HG03139 (cell line): ENCODE data around the gene DPEP1.
"Not testable (repeated sequence)": the region's sequence is repeated elsewhere in the genome, so short reads cannot be mapped to it uniquely, and the experiment has no call there.

ENCODE experiments used
- ATAC-seq: cut with Tn5 transposase; IDR thresholded peaks from one replicate; pipeline ENCODE4 v1.9.1; 2021; ENCODE audit not compliant: unreplicated experiment

The DPEP1 gene

GRCh38 chr16:89618109-89618998 lies 4.9 kb downstream of the DPEP1 start:
- no peak for ATAC-seq

DNA sequence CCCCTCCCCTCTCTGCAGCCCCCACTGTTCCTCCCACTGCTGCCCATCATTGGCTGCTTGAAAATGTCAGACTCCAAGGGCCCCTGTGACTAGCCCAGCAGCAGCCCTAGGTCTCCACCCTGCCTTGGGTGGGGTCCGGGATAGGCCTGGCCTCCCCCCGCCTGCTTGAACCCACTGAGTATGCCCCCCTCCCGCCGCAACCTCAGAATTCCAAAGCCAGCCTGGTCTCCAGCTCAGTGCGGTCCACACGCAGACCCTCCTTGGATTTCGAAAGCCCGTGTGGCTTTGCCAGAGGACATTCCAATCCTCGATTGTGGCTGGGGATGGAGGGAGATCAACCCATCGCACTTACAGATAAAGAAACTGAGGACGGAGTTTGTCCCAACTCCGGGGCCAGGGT lies 6.4 kb downstream of the DPEP1 start:
- no peak for ATAC-seq

DNA sequence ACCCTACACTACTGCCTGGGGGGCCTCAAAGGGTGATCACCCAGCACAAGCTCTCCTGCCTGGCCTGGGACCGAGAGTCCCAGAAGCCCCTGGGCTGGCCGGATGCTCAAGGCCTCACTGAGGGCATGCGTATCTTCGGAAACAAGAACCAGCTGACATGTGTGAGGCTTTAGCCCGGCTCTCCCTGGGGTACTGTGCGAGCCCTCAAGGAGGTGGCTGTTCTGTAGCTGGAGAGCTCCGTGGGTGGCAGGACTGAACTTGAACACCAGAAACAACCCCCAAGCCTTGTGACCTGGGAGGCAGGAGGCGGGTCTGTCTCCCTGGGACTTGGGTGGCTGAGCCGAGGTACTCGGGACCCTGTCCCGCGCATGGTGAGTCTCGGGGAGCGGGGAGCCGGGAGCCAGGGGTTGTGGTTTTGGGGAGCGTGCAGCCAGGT lies 7.0 kb downstream of the DPEP1 start:
- ATAC-seq: no peak

DNA sequence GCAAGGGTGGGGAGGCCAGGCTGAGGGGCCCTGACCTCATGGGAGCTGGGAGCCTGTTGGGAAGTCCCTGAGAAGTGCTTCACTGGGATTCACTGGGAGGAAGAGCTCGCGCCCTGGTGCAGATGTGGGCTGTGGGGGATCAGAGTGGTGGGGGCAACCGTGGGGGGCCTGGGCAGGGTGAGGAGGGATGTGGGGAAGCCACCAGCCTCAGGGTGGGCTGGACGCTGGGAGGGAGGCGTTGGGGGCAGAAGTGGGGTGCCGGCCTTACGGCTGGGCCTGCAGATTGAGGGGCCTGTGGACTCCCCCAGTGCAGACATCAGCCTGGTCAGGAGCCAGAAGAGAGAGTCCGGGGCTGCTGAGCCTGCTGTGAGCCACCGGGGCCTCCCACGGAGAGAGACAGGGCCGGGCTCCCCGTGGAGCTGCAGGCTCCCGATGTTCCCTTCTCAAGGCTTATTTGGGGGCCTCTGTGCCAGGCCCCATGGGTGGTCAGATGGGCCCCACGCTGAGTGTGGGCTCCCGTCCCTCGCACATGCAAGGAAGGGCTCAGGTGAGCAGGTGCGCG lies 7.8 kb downstream of the DPEP1 start:
- no peak for ATAC-seq

DNA sequence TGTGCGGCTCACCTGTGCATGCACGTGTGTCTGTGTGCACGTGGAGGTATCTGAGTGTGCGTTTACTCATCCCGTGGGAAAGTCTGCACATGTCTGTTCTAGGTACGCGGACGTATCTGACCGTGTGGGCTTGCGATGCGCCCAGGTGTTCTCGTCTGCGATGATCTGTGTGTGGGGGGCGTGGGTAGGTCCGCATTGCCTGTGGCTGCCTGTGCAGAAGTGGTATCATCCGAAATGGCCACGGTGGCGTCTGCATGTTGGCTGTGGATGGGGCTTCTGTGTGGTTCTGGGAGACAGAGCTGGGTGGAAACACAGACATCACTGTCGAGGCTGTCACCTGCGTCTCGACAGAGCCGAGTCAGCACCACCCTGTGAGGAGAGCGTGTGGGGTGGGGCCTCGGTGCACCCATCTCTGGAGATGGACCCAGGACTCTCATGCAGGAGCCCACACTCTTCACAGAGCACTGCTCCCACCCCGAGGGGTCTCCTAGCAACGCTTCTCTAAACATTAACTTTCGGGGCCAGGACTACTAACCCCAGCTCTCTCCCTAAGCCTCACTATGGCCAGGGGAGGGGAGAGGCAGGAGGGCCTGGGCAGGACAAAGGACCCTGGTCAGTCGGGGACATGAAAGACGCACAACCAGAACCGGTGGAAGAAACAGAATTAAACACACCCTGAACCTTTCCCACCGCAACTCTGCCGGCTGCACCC lies 8.4 kb downstream of the DPEP1 start:
- no peak for ATAC-seq

DNA sequence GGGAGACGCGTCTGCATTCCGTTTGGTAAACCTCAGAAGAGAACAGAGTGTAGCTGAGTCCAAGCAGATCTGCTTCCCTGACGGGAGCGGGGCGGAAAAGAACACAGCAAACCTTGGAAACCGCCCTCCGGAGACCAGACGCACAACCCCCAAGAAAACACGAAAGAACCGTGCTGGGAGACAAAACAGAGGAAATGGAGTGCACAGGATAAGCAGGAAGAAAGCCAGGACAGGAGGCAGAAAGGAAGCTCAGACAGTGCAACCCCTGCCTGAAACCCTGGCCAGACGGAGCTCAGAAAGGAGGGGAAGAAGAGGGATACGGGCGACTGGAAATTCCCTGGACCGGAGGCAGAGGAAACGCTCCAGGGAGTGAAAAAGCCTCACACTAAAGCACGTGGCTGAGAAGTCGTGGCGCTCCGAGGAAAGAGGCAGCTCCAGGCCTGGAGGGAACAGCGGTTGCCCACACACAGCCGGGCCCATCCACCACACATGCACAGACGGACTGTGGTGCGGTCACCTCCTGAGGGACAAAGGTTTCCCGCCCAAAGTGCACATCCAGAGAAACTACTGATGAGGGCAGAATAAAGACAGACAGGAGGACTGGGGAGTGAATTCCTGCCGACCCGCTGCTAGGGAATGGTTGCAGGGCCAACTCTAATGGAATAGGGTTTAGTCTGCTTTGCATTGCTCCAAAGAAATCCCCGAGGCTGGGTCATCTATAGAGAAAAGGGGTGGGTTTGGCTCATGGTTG lies 10.2 kb downstream of the DPEP1 start:
- ATAC-seq: no peak

DNA sequence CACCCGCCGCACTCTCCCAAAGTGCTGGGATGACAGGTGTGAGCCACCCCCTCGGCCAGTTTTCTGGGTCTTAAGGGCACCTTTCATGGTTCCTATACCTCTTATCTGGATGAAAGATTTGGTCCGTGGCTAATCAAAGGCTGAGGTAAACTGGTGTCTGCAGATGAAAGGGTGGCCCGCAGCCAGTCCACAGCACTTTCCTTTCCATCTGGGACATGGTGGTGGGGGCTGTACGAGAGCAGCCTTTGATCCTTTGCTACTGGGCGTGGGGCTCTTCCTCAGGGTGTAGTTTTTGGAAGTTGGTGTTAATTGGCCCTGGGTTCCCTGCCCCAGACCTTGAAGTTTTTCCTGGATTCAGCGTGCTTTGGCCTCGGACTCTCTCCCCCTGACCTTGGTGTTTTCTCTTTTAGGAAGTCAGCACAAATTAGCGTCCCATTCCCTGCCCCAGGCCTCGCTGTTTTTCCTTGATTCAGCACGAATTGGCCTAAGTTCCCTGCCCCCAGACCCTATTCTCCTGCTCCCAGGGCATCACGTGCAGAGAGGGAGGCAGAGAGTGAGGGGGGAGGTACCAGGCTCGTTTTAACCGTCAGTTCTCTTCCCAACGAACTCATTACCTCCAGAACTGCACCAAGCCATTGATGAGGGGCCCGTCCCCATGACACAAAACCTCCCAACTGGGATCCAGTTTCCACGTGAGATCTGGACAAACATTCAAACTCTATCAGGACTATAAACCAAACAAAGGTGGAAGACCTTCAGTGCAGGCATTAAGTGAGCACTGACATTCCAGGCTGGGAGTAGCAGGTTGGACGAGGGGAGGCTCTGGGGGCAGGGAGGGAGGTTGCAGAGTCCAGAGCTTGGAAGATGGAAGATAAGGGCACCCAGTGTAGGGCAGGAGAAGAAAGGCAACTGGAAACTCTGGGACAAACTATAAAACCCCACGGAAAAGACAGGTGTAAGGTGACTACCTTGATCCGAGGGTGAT lies 11.6 kb downstream of the DPEP1 start:
- no peak for ATAC-seq

DNA sequence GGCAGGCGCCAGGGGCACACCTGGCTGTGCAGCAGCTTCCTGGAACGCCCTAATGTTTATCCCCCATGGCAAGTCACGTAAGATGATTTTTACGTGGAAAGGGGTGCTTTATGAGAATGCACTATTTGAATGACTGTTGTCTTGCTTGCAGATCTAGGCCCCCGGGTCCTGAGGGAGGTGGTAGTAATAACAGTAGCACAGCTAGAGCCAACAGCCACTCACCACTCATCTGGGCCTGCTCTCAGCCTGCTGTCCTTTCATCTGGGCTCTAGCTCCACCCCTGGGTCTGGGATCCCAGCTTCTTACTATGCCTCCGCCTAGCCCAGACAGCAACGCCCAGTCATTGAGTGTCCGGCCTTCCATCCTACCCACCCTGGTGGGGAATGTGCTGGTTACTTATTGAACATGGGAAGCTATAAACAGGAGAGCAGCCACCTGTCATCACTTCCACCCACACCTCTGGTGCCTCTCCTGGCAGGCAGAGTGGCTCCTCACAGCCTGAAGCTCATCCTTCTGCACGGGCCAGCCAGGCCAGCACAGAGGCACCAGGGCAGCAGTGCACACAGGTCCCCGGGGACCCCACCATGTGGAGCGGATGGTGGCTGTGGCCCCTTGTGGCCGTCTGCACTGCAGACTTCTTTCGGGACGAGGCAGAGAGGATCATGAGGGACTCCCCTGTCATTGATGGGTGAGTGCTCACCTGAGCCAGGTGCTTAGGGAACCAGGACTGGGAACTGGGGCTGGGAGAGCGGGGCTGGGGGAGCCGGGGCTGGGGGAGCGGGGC lies 16.6 kb downstream of the DPEP1 start:
- no peak for ATAC-seq

DNA sequence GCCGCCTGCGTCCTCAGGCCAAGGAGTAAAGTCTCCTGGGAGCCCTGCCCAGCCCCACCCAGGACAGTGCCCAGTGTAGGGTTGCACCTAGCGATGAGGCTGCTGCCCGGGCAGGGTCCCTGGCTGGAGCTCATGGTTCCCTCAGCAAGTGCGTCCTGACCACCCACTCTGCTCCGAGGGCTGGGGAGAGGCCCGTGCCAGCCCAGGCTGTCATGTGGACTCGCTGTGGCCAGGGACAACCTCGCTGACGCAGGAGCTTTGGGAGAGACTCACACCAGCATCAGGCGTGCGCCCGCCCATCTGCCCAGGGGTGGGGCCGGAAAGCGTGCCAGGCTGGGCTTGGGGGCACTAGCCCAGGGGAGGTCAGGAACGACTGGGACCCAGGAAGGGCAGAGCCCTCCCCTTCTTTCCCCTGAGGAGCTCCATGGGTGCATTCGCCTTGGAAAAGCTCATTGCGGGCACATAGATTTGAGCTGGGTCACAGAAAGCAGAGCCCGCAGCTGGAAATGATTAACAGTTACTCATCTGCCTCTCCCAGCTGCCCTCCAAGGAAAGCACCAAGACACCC lies 19.7 kb downstream of the DPEP1 start:
- ATAC-seq: no peak

DNA sequence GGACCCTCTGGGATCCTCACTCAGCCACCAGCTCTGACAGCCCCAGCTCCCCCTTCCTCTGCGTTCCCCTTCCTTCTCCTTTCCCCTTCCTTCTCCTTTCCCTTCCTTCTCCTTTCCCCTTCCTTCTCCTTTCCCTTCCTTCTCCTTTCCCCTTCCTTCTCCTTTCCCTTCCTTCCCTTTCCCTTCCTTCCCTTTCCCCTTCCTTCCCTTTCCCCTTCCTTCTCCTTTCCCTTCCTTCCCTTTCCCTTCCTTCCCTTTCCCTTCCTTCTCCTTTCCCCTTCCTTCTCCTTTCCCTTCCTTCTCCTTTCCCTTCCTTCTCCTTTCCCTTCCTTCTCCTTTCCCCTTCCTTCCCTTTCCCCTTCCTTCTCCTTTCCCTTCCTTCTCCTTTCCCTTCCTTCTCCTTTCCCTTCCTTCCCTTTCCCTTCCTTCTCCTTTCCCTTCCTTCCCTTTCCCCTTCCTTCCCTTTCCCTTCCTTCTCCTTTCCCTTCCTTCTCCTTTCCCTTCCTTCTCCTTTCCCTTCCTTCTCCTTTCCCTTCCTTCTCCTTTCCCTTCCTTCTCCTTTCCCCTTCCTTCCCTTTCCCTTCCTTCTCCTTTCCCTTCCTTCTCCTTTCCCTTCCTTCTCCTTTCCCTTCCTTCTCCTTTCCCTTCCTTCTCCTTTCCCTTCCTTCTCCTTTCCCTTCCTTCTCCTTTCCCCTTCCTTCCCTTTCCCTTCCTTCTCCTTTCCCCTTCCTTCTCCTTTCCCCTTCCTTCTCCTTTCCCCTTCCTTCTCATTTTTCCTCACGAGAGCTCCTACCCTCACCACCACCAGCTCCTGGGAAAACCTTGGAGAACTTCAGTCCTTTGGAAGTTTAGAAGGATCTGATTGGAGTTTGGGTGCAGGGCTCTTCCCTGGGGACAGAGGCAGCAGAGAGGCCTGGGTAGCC lies 21.3 kb downstream of the DPEP1 start:
- ATAC-seq: not testable (repeated sequence)

- ATAC-seq: no peak
Measured at GRCh38 chr16:89636663-89637062, 23.2 kb downstream of the DPEP1 start.

GRCh38 chr16:89637379-89637778 lies 23.9 kb downstream of the DPEP1 start:
- no peak for ATAC-seq

DNA sequence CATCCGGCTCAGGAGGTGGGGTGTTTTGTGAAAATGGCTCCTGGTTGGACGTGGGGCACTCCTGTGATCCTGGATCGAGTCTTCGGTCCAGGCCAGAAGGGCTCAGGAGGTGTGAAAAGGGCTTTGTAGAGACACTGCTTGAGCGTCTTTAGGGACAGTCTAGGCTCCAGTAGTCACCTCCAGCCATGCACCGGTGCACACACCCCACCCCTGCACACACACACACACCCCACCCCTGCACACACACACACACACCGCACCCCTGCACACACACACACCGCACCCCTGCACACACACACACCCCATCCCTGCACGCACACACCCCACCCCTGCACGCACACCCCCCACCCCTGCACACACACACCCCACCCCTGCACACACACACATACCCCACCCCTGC lies 25.0 kb downstream of the DPEP1 start:
- ATAC-seq: no peak

GRCh38 chr16:89639385-89639784 lies 25.9 kb downstream of the DPEP1 start:
- no peak for ATAC-seq

- no peak for ATAC-seq
Measured at GRCh38 chr16:89641458-89642119, 28.1 kb downstream of the DPEP1 start.

- no peak for ATAC-seq
Measured at GRCh38 chr16:89642574-89642973, 29.1 kb downstream of the DPEP1 start.

DNA sequence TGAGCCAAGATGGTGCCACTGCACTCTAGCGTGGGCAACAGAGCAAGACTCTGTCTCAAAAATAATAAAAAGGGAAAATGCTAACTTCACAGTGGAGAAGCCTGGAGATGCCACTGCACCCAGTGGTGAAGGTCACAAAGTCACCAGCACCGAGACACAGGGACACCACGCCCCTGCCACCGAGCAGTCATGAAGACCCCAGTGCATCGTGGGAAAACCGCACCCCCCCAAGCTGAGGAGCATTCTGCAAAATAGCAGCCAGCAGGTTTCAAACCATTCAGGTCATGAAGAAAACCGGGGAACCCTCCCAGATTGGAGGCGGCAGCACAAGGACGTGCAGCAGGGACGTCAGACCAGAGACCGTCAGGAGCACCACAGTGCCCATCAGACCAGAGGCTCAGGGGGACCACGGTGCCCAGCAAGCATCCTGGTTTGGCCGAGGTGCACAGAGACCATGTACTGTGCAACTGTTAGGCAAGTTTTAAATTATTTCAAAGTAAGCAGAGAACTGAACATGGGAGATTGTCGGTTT lies 30.4 kb downstream of the DPEP1 start:
- no peak for ATAC-seq
